GM12878 (cell line): ENCODE results near the gene AGAP1. TPM values are rescaled to one million over a fixed set of nuclear protein-coding genes. Genes with fewer than 3 reads are reported as not detected.

Experiments used
- EZH2 ChIP-seq: IDR thresholded peaks from 2 replicates; pipeline ENCODE4 v1.6.1; 2012; ENCODE audit warnings: low read depth, mild to moderate bottlenecking, control low read depth, inconsistent platforms, low read length, borderline replicate concordance; ENCODE audit not compliant: control insufficient read depth
- JUNB ChIP-seq: IDR thresholded peaks from 2 replicates; pipeline ENCODE4 v1.6.1; 2016; ENCODE audit warnings: antibody characterized with exemption, mild to moderate bottlenecking
- MEF2A ChIP-seq: IDR thresholded peaks from 2 replicates; pipeline ENCODE4 v1.6.1; 2011; ENCODE audit warnings: low read depth, mild to moderate bottlenecking, low read length, moderate library complexity; ENCODE audit not compliant: insufficient read depth
- NKRF ChIP-seq: fragments of 450-650 bp; conservative IDR thresholded peaks from 2 replicates; pipeline ENCODE4 v1.6.1; 2017; ENCODE audit warnings: mild to moderate bottlenecking, moderate library complexity
- ZBED1 ChIP-seq: IDR thresholded peaks from 2 replicates; pipeline ENCODE4 v1.6.1; 2016; ENCODE audit warnings: borderline replicate concordance
- polyA plus RNA-seq, 11 experiments: library from polyadenylated mRNA; depleted of rRNA in 4 of 11; unstranded in 6 of 11; stranded (reverse) in 5 of 11; fragments of >200 nt; fragmentation: Nextera tagmentation in 4 of 11; fragmentation: Illumina TruSeq in 1 of 11; extraction: Ambion mirVana in 4 of 11; extraction: Trizol in 1 of 11; gene quantifications; 1 replicate in 1 of 11; 2 replicates in 10 of 11; pipeline versions ENCODE4 v1.2.1 to v1.2.3, GENCODE V29; 2011 to 2016; ENCODE audit warnings: inconsistent platforms in 2 of 11, missing spikeins in 2 of 11, low read depth in 1 of 11
- total RNA-seq, 4 experiments: library from RNA; depleted of rRNA in 3 of 4; stranded (reverse); fragments of >200 nt in 3 of 4; fragmentation: Illumina TruSeq in 1 of 4; extraction: Trizol in 1 of 4; gene quantifications; 2 replicates each; pipeline versions ENCODE4 v1.2.1 to v1.2.3, GENCODE V29; 2013 to 2021
- TF ChIP-seq, protein P1 (sequence below): fragments of 450-650 bp; IDR thresholded peaks from 2 replicates; pipeline ENCODE4 v1.6.1; 2016; ENCODE audit warnings: mild to moderate bottlenecking, moderate library complexity, borderline replicate concordance

AGAP1 gene
- total and polyA plus RNA-seq, 10 of the 15 experiments (the other 5 are each of a cell fraction or from before 2014, with no cell fraction given) = 0.05 to 0.15 (median 0.06) TPM; not detected in 7

DNA sequence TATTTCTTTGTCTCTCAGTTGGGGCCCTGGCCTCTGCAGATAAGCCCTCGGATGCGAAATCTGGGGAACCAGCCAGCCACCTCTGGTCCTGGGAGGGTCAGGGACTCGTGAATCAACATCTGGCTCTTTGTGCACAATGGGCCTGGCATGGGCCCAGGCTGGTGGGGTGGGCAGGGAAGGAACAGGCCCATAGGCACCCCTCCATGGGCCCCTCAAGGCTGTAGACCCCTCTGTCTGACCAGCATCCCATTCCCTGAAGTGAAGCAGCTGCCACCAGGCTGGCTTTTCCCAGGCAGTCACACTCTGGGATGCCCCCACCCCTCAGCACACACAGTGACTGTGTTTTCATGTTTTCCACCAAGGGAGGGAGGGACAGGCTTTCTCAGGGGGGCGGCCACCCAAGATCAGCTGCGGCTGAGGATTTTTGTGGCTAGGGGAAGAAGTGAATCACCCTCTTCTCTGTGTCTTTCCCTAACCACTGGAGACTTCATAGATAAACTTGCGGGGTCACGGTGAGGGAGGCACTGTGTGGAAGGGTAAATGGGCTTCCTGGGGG is 166.0 kb downstream of the AGAP1 start (continued):
- TF ChIP-seq NKRF = no peak
- TF ChIP-seq, protein P1, sequence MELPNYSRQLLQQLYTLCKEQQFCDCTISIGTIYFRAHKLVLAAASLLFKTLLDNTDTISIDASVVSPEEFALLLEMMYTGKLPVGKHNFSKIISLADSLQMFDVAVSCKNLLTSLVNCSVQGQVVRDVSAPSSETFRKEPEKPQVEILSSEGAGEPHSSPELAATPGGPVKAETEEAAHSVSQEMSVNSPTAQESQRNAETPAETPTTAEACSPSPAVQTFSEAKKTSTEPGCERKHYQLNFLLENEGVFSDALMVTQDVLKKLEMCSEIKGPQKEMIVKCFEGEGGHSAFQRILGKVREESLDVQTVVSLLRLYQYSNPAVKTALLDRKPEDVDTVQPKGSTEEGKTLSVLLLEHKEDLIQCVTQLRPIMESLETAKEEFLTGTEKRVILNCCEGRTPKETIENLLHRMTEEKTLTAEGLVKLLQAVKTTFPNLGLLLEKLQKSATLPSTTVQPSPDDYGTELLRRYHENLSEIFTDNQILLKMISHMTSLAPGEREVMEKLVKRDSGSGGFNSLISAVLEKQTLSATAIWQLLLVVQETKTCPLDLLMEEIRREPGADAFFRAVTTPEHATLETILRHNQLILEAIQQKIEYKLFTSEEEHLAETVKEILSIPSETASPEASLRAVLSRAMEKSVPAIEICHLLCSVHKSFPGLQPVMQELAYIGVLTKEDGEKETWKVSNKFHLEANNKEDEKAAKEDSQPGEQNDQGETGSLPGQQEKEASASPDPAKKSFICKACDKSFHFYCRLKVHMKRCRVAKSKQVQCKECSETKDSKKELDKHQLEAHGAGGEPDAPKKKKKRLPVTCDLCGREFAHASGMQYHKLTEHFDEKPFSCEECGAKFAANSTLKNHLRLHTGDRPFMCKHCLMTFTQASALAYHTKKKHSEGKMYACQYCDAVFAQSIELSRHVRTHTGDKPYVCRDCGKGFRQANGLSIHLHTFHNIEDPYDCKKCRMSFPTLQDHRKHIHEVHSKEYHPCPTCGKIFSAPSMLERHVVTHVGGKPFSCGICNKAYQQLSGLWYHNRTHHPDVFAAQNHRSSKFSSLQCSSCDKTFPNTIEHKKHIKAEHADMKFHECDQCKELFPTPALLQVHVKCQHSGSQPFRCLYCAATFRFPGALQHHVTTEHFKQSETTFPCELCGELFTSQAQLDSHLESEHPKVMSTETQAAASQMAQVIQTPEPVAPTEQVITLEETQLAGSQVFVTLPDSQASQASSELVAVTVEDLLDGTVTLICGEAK = no peak
- no peak for TF ChIP-seq ZBED1
- TF ChIP-seq EZH2 = no peak
- TF ChIP-seq MEF2A = no peak
- TF ChIP-seq JUNB = no peak
